NCI-H69 (cell line): ENCODE data around the gene R3HCC1L.

Source experiments
- DNase-seq: peaks from one replicate; lab custom pipeline; 2025; lab: John Stamatoyannopoulos, UW

The R3HCC1L gene

DNA sequence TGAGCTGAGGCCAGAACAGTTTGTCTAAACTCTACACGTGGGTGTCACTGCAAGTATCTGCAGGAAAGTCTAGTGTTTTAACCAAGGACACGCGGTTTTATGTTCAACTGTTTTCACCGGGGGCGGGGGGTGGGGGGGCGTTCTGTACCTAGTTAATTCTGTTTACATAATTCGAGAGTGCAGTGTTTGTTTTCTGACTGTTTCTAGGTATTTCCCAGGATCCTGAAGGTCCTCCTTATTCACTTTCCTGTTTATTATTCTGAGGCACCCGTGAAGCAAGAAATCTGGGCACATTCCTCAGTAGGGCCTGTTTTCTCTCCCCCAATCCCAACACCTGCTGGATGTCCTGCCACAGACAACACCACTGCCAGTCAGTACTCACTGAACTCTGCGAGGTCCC, 125.9 kb downstream of the R3HCC1L start:
- no peak for DNase-seq

GRCh38 chr10:98260752-98261151, 126.3 kb downstream of the R3HCC1L start:
- DNase-seq: no peak

DNA sequence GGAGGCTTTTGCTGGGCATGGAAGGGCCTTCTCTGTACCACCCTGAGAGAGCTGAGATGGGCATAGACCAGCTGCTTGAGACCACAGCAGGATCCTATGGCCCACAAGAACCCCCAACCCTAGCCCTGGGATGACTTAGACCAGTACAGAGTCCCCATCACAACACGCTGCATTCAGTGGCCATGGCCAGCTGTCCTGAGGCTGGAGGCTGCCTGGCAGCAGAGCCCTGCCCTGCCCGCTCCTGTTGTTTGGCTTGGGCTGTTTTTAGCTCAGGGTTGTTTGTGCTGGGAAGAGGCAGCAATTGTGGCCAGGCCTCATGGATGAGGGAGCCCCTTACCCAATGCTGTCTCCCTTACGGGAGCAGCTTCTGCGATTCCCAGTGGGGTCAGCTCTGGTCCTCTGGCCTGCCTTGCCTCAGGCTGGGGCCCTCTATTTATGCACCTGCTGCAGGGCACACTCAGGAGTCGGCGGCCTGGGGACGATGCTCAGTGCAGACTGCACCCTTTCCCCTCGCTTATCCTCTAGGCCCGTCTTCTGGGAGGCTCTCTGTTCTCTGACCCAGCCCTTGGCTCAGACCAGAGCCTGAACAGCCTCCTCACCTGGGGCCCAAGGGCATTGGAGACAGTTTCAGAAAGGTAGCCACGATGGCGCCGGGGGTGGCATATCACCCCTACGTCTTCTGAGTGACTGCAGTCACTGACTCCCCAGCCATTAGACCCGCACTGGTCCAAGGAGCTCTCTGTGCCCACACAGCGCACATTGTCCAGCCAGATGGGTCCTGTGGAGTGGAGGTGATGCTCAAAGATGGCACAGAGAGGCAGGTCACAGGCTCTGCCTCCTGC, 127.2 kb downstream of the R3HCC1L start:
- DNase-seq: no peak

DNA sequence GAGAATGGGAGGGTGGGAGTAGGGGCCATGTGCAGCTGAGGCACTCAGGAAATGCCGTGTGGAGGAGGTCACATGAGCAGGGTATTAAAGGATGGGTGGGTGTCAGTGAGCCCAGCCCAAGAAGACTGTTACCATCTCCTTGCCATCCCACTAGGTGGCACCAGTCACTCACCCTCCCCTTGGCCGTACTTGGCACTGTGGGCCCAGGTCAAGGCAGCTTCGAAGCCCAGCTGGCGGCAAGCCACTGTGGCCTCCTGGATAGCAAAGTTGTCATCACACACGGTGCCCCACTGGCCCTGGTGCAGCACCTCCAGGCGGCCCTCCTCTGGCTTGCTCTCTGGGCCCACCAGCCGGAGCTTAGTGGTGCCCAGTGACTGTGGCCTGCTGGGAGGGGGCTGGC, 128.1 kb downstream of the R3HCC1L start:
- DNase-seq: peak; percentile 64

GRCh38 chr10:98263088-98263487, 128.6 kb downstream of the R3HCC1L start:
- DNase-seq: no peak

DNA sequence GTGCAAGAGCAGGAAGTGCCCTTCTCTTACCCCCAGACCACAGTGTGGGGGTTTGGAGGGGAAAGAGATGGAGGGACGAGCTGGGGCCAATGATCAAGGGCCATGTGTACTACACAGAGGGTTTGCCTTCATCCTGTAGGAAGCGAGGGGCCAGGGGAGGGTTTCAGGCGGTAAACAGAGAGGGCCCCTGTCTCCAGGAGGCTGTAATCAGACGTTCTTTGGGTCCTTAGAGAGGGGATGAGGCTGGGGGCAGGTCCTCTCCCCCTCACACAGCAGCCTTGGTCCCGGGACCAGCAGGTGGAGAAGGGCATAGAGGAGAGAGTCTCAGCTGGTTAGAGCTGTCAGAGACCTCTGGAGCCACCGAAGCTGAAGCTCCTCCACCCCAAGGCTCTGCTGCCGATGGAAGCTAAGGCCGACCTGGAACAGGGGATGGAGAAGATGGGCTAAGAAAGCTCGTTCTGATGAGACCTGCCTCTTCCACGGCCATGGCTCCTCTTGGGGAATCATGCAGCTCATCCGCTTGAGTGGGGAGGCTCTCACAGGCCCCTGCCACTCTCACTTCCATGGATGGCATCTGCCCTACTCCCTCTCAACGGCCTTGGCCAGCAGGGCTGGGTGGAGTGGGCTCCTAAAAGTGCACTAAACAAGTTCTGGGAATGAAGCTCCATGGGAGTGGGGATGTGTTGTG, 130.1 kb downstream of the R3HCC1L start:
- no peak for DNase-seq

DNA sequence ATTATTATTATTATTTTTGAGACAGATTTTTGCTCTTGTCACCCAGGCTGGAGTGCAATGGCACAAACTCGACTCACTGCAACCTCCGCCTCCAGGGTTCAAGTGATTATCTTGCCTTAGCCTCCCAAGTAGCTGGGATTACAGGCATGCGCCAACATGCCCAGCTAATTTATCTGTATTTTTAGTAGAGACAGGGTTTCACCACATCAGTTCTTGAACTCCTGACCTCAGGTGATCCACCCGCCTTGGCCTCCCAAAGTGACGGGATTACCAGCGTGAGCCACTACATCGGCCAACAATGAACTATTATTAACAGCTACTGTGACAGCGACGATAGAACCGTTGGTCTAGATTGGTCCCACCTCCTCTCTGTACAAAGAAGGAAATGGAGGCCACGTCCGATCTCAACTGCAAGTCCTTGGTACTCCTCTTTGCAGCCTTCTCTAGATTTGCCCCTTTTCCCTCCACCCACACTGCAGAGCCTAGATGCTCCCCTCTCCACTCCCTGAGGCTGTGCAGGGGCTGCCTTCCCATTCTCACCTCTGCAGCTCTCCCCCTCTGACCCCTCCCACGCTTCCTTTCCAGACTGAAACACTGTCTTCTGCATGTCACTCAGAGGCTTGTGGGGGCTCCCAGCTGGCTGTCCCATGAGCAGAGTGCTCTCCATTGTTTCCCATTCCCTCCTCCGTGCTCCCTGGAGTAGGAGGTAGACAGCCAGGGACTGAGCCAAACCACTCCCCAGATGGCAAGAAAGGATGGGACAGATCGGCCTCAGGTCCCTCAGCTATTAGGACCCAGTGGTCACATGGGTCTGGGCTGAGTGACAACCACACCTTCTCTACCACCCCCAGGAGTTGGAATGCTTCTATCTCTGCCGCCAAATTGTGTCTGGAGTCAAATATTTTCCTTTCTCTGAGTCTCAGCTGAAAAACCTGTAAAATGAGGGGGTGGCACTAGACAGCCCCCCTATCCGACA, 131.2 kb downstream of the R3HCC1L start:
- peak; percentile 3 for DNase-seq

GRCh38 chr10:98266647-98267046, 132.2 kb downstream of the R3HCC1L start:
- DNase-seq: peak; percentile 11

GRCh38 chr10:98267069-98267893, 132.8 kb downstream of the R3HCC1L start:
- peak; percentile 29 for DNase-seq

DNA sequence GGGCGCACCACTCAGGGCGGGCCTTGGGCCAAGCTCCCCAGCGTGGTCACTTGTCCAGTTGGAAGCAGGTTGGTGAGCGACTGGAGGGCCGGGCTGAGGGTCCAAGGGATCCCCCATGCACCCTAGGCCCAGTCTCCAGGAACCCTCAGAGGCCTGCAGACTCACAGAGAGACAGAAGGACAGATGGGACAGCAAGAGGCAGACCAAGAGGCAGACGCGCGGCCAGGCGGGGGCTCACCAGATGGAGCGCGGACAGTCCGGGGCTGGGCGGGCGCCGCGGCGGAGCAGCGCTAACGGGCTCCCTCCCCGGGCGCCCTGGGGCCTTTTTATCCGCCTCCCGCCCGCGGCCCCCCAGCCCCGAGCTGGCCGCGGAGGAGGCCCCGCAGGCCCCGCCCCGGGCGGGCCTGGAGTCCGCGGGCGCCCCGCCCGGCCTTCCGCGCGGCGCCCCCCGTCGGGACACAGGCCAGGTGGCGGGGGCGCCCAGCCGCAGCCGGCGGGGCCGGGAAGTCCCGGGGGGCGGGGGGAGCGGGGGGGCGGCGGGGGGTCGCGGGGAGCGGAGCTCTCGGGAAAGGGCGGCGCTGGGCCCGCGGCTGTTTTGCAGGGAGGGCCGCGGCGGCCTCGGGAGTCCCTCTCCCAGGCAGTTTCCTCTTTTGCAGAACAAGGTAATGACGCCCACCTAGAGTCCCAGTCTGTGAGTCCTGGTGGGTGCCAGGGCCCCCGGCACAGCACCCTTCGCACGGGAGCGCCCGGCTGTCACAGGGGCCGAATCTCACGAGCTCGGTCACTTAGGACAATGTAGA, 133.6 kb downstream of the R3HCC1L start, which contains the start of gene LOXL4:
TSS of gene LOXL4 (minus strand) at position 301 of the 800 bp plus-strand sequence. CDS start 5,175 bp downstream, outside the sequence.
- peak; percentile 81 for DNase-seq

GRCh38 chr10:98268694-98269431, 134.4 kb downstream of the R3HCC1L start:
- peak; percentile 55 for DNase-seq

GRCh38 chr10:98269435-98269912, 135.0 kb downstream of the R3HCC1L start:
- peak; percentile 84 for DNase-seq

DNA sequence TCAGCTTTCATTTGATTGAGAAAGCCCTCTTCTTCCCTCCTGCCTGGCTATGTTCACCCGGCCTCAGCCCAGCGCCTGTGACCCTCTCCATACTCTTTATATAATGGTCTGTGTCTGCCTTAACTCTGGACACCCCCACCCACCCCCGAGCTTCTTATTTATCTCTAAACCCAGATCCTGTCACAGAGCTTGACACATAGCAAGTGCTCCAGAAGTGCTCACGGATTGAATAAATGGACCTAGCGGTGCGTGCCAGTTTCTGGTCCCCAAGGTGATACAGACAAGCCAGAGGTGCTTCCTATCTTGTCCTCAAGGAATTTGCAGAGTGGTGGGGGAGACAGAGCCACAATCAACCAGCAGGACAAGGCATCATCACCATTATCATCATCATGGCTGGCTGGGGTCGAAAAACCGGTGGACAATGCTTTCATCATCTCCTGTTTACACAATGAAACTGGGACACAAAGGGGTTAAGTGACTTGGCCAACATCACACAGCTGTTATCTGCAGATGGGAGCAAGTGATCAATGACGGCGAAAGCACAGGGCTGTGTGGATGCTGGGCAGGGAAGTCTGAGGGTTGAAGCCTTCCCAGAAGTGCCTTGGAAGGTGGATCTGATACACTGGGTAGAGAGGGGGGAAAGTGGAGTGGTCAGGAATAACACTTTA, 135.8 kb downstream of the R3HCC1L start:
- peak; percentile 39 for DNase-seq

DNA sequence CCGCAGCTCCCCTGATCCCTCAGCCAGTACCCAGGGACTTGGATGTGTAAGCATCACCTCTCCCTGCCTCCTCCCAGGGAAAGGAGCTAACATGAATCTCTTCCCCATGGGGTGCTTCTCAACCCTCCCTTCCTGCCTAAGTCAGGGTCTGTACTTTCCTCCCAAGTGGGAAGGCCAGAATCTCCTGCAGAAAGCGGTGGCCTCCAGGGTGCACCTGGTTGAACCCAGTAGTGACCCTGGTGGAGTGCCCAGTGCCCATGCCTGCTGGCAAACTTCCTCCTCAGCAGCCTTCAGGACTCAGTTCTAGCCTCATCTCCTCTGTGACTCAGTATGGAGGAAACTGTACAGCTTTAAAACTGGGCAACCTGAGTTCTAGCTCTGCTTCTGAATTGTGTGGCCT, 136.3 kb downstream of the R3HCC1L start:
- no peak for DNase-seq

- no peak for DNase-seq
Observed at GRCh38 chr10:98272245-98272644, 137.8 kb downstream of the R3HCC1L start.

DNA sequence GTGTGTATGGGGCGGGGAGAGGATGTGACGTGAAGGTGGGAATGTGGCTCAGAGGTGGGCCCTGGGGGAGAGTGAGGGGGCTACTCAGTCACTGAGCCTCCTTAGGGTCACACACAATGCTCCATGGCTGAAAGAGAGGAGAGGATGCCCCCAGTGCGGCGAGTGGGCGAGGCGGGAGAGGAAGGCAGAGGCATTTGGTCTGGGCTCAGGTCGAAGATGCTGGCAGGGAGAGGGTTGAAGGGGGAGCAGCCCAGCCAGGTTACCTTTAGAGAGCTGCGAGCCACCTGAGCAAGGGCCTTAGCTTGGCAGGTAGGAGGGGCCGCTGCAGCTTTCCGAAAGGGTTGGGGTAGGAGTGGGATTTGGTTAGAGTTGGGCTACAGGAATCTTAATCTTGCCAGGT, 138.2 kb downstream of the R3HCC1L start:
- DNase-seq: no peak

- DNase-seq: no peak
Observed at GRCh38 chr10:98273057-98273850, 138.8 kb downstream of the R3HCC1L start.

DNA sequence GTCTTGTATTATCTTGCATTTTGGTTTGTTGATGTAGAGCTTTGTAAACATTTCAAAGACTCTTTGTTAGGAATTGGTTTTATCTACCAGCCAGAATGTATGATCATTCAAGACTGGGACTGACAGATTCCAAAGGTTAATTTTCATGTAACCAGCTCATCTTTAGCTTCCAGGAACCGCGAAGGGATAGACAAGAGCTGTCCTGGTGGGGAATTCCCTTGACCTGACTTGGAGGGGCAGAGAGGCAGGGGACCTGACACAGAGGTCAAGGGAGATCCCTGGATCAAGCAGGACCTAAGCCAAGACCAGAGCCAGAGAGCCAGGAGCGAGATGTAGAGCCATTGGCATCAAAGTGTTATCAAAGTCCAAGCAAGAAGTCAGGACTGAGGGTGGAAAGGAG, 140.1 kb downstream of the R3HCC1L start:
- no peak for DNase-seq
